Measurements from ENCODE around the gene HNRNPUL1.

HNRNPUL1 gene

GRCh38 chr19:41234512-41235168, 29.5 kb upstream of the HNRNPUL1 start:
- no peak for DNase-seq (ENCODE audit: low read depth in 2 of 2)

- no peak for DNase-seq (ENCODE audit: low read depth in 2 of 2)
These were observed 28.7 kb upstream of the HNRNPUL1 start for GRCh38 chr19:41235480-41235879.

DNA sequence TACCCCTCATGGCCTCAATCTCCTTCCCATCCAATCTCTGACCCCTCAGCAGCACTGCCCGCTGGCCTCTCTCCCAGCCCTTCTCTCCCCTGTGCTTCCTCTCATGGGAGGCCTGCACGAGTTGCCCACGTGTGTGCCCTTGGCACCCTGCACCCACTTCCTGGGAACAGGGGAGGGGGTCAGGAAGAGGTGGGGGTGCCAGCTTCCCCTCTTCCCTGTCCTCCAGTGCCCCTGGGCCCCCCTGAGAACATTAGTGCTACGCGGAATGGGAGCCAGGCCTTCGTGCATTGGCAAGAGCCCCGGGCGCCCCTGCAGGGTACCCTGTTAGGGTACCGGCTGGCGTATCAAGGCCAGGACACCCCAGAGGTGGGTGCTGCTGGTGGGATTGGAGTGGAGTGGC, 25.9 kb upstream of the HNRNPUL1 start:
- DNase-seq (ENCODE audit: low read depth in 2 of 2): no peak

GRCh38 chr19:41239363-41239762, 24.8 kb upstream of the HNRNPUL1 start:
- no peak for DNase-seq (ENCODE audit: low read depth in 2 of 2)

DNA sequence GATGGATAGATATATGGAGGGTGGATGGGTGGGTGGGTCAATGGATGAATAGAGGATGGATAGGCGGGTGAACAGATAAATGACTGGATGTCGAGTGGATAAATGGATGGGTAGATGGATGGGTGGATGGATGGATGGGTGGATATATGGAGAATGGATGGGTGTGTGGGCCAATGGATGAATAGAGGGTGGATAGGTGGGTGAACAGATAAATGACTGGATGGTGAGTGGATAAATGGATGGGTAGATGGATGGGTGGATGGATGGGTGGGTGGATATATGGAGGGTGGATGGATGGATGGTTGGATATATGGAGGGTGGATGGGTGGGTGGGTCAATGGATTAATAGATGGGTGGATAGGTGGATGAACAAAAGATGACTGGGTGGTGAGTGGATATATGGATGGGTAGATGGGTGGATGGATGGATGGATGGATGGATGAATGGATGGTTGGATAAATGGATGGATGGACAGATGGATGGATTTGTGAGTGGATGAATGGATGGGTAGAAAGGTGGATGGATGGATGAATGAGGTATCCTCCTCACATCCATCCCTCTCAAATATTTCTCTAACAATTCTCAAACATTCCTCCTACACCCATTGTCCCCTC, 24.1 kb upstream of the HNRNPUL1 start:
- no peak for DNase-seq (ENCODE audit: low read depth in 2 of 2)

GRCh38 chr19:41241859-41242258, 22.3 kb upstream of the HNRNPUL1 start:
- no peak for DNase-seq (ENCODE audit: low read depth in 2 of 2)

DNA sequence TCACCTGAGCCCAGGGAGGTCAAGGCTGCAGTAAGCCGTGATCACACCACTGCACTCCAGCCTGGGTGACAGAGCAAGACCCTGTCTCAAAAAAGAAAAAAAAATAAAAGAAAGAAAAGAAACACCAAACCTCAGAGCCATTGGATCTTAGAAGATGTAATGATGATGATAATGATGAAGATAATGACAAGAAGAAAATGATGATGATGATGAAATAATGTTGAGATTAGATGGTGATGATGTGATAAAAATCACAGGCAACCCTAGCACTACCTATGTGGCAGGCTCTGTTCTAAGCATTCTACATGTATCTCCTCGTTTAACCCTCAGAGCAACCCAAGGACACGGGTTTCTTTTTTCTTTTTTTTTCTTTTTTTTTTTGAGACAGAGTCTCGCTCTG, 20.1 kb upstream of the HNRNPUL1 start:
- DNase-seq (ENCODE audit: low read depth in 2 of 2): no peak

DNA sequence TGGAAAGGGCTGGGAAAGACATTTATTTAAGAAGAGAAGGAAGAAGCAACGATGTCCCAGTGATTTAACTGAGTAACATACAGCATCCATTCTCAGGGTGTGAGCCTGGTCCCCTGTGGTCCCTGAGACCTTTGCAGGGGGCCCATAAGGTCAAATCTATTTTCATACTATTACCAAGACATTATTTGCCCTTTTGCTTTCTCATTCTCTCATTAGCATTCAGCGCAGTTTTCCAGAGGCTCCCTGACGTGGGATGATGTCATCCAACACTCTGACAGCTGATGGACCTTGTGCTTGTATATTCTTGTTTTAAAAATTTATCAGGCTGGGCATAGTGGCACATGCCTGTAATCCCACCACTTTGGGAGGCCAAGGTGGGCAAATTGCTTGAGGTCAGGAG, 18.3 kb upstream of the HNRNPUL1 start:
- no peak for DNase-seq (ENCODE audit: low read depth in 2 of 2)

GRCh38 chr19:41248895-41249294, 15.3 kb upstream of the HNRNPUL1 start:
- DNase-seq (ENCODE audit: low read depth in 2 of 2): no peak

DNA sequence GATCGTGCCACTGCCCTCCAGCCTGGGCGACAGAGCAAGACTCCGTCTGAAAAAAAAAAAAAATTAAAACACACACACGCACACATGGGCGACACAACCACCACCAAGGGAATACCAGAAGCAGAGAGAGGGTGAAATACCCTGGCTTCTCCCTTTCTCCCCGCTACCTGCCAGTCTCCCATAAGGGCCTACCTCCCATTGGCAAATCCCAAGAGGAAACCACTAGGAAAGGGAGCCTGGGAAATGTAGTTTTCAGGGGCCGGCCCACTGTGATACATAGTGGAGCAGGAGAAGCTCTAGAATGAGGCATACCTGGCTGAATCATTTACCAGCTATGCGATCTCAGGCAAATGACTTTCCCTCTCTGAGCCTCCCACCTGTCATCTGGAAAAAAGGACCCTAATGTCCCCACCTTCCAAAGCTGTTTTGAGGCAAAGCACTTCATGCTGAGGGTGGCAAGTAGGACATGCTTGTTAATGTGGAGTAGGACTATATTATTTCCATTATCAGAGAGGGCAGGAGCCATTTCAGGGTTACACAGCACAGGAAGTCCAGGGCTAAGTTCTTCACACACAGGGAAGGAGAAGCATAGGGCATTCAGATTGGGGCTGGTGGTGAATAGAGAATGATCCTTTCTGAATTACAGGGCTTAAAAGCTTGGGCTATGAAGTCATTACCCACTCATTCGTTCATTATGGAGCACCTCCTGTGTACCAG, 14.3 kb upstream of the HNRNPUL1 start:
- DNase-seq (ENCODE audit: low read depth in 2 of 2): no peak

GRCh38 chr19:41253660-41254059, 10.5 kb upstream of the HNRNPUL1 start:
- no peak for DNase-seq (ENCODE audit: low read depth in 2 of 2)

DNA sequence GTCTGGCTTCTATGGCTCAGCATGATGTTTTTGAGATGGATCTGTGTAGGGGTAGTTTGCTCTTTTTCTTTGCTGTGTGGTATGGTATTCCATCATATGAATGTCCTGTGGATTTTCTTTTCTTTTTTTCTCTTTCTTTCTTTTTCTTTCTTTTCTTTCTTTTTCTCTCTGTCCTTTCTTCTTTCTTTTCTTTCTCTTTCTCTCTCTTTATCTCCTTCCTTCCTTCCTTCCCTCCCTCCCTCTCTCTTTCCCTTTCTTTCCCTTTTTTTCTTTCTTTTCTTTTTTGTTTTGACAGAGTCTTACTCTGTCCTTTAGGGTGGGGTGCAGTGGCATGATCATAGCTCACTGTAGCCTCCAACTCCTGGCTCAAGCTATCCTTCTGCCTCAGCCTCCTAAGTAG, 9.0 kb upstream of the HNRNPUL1 start:
- DNase-seq (ENCODE audit: low read depth in 2 of 2): no peak

- no peak for DNase-seq (ENCODE audit: low read depth in 2 of 2)
These were observed 2.5 kb upstream of the HNRNPUL1 start for GRCh38 chr19:41261474-41262190.

DNA sequence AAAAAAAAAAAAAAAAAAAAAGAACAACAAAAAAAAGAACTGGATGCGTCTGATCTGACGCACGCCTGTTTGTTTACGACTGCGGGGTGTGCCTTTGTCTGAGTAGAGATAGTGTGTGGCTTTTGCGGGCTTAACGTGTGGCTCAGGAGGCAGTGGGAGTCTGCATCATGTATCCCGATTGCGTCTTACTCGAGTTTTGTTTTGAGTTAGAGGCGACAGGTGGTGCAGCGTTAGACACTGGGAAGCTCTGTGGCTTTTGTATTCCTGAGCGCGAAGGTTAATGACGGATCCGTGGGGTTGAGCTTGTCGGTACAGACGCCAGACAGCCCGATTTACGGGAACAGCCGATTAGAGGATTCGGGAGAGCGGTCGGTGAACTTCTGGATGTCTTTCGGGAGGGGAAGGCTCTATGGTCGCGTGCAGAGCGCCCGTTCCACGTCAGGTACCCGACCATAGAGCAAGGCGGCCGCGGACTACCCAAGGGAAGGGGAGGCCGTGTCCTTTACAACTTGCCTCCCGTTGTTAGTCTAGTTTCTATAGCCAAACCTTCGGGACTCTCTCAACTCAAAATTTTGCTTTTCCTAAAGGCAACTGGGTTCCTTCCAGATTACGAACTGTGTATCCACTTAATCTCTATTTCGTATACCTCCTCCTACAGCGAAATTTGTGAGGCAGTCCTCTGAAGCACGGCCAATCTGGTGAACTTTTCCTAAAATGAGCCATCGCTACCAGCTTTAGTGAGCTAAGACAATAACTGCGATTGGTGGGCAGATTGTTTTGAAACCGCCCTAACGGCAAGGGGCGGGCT, 926 bp upstream of the HNRNPUL1 start:
- peak; percentile 76 to 85 for DNase-seq (ENCODE audit: low read depth in 2 of 2)

- peak; percentile 58 to 60 for DNase-seq (ENCODE audit: low read depth in 2 of 2)
These were observed 616 bp downstream of the HNRNPUL1 start for GRCh38 chr19:41264581-41265394.

- DNase-seq (ENCODE audit: low read depth in 2 of 2): no peak
These were observed 1.4 kb downstream of the HNRNPUL1 start for GRCh38 chr19:41265395-41266153.

- DNase-seq (ENCODE audit: low read depth in 2 of 2): no peak
These were observed 4.9 kb downstream of the HNRNPUL1 start for GRCh38 chr19:41269055-41269454.

GRCh38 chr19:41269571-41269970, 5.4 kb downstream of the HNRNPUL1 start:
- DNase-seq (ENCODE audit: low read depth in 2 of 2): no peak

DNA sequence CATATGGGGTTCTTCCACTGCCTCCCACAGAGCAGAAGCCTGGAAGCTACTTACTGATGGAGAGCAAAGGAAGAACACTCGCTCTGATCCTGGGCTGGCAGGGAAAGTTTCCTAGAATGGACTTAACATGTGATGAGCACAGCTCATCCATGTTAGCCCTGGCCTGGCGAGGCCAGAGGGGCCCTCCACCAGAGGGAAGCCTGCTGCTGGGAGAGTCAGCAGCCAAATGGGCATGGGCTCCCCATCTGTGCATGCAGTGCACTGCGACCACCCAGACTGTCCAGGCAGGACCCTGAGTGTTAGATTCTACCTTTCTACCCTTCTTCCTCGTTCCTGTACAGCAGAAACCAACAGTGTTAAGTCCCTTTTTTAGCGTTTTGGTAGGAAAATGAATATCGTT, 8.9 kb downstream of the HNRNPUL1 start:
- DNase-seq (ENCODE audit: low read depth in 2 of 2): no peak

- DNase-seq (ENCODE audit: low read depth in 2 of 2): no peak
These were observed 10.6 kb downstream of the HNRNPUL1 start for GRCh38 chr19:41274802-41275201.
